ENCODE measurements around the gene SS18L1.

Gene SS18L1

GRCh38 chr20:62168061-62168460 is 24.5 kb downstream of the SS18L1 start:
- ChIA-PET CTCF (no interaction called here), POLR2A (no interaction called here)
- DNase-seq (ENCODE audit: extremely low spot score): no peak
- no peak for TF ChIP-seq CTCF (IDR thresholded peaks at IDR 0.05; ENCODE audit: control extremely low read depth, extremely low read depth, low read depth, missing control alignments)

- POLR2A ChIA-PET: no interaction called here
- TF ChIP-seq CTCF (IDR thresholded peaks at IDR 0.05; ENCODE audit: control extremely low read depth, extremely low read depth, low read depth, missing control alignments): no peak
- CTCF ChIA-PET: no interaction called here
- no peak for DNase-seq (ENCODE audit: extremely low spot score)
Measured at GRCh38 chr20:62168890-62169435, 25.4 kb downstream of the SS18L1 start.

DNA sequence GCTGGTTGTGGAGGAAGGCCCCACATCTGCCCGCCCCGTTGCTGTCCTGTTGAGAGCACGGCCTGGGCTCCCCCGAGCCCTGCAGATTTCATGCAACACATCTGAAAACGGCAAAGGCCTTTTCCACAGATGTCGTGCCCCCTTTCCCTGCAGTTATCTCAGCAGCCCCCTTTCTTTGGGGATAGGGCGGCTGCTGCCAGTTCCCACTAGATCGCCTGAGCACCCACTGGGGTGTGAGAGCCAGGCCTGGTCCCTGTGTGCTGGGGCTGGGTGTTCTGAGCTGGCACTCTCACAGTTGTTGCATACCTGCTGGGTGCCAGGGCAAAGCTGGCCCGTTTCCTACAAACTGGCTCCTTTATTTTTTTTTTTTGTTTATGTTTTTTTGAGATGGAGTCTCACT is 27.0 kb downstream of the SS18L1 start:
- ChIA-PET CTCF (no interaction called here), POLR2A (no interaction called here)
- no peak for TF ChIP-seq CTCF (IDR thresholded peaks at IDR 0.05; ENCODE audit: control extremely low read depth, extremely low read depth, low read depth, missing control alignments)
- DNase-seq (ENCODE audit: extremely low spot score): no peak

GRCh38 chr20:62171245-62171644 is 27.7 kb downstream of the SS18L1 start:
- DNase-seq (ENCODE audit: extremely low spot score): no peak
- ChIA-PET POLR2A (no interaction called here), CTCF (no interaction called here)
- no peak for TF ChIP-seq CTCF (IDR thresholded peaks at IDR 0.05; ENCODE audit: control extremely low read depth, extremely low read depth, low read depth, missing control alignments)

GRCh38 chr20:62172666-62173065 is 29.1 kb downstream of the SS18L1 start:
- ChIA-PET CTCF (interaction anchor here (1.1 to 1.3 kb wide), 2 partner anchors 16 to 83 kb away, joined by 3 read pairs; no protein-coding TSS in a partner anchor), POLR2A (no interaction called here)
- TF ChIP-seq CTCF (IDR thresholded peaks at IDR 0.05; ENCODE audit: control extremely low read depth, extremely low read depth, low read depth, missing control alignments): no peak
- DNase-seq (ENCODE audit: extremely low spot score): no peak

- no peak for TF ChIP-seq CTCF (IDR thresholded peaks at IDR 0.05; ENCODE audit: control extremely low read depth, extremely low read depth, low read depth, missing control alignments)
- ChIA-PET POLR2A (no interaction called here), CTCF (interaction anchor here (1.3 kb wide), 2 partner anchors 14 to 18 kb away, joined by 3 to 5 read pairs; no protein-coding TSS in a partner anchor)
- DNase-seq (ENCODE audit: extremely low spot score): no peak
Measured at GRCh38 chr20:62174021-62174804, 30.6 kb downstream of the SS18L1 start.

Measured in GM10248 (cell line).